Breast epithelium (tissue), 4 donors: ENCODE results near the gene WIPI1. TPM values are rescaled to one million over a fixed set of nuclear protein-coding genes. Genes with fewer than 3 reads are reported as not detected.
"Not testable (repeated sequence)": the region's sequence is repeated elsewhere in the genome, so short reads cannot be mapped to it uniquely, and the experiment has no call there.

Source experiments
- DNase-seq, 2 donors: peaks; one replicate each; pipeline ENCODE4 v3.0.0-alpha.2; 2019; ENCODE audit warnings: low spot score in 2 of 2
- H3K27ac ChIP-seq, 2 donors: fragments of 200-600 bp; sonication (generic) in 1 of 2; one replicate each; pipeline ENCODE4 v1.5.1; 2016 to 2019; ENCODE audit warnings: mild to moderate bottlenecking in 1 of 2
- H3K27me3 ChIP-seq, 2 donors: fragments of 200-600 bp; sonication (generic) in 1 of 2; one replicate each; pipeline versions ENCODE4 v1.5.1 to v1.6.0; 2017 to 2019; ENCODE audit warnings: control low read depth in 1 of 2, mild to moderate bottlenecking in 1 of 2
- H3K36me3 ChIP-seq: fragments of 200-600 bp; one replicate; pipeline ENCODE4 v1.5.1; 2019
- H3K4me1 ChIP-seq, 2 donors: fragments of 200-600 bp; sonication (generic); one replicate each; pipeline ENCODE4 v1.5.1; 2016 to 2019; ENCODE audit warnings: control low read depth in 1 of 2
- H3K4me3 ChIP-seq, 3 donors: fragments of 200-600 bp; sonication (generic); 1 replicate in 2 of 3; 2 replicates in 1 of 3; pipeline ENCODE4 v1.5.1; 2016 to 2019; ENCODE audit warnings: mild to moderate bottlenecking in 3 of 3, moderate library complexity in 2 of 3
- H3K9me3 ChIP-seq, 2 donors: fragments of 200-600 bp; sonication (generic) in 1 of 2; one replicate each; pipeline ENCODE4 v1.5.1; 2016 to 2019; ENCODE audit warnings: control low read depth in 1 of 2
- POLR2A ChIP-seq: fragments of 450-650 bp; IDR thresholded peaks from one replicate; pipeline ENCODE4 v1.6.1; 2016; ENCODE audit warnings: antibody characterized with exemption, mild to moderate bottlenecking, moderate library complexity
- POLR2AphosphoS5 ChIP-seq, 3 donors: sonication (generic); formaldehyde crosslinking; IDR thresholded peaks; one replicate each; pipeline ENCODE4 v1.6.1; 2017; ENCODE audit warnings: antibody characterized with exemption in 3 of 3
- intact Hi-C: fragments of 100-400 bp; cut with DNase I; formaldehyde crosslinking; loops from one replicate; pipeline ENCODE4 v1.15.1; 2023; ENCODE audit warnings: low total_unique reads
- total RNA-seq, 3 donors: library from RNA; depleted of rRNA; stranded (reverse); fragments of >200 nt; gene quantifications; one replicate each; pipeline ENCODE4 v1.1.0, GENCODE V29; 2016
- TF ChIP-seq, protein P1 (sequence below), 3 donors: fragments of 450-650 bp; IDR thresholded peaks; one replicate each; pipeline ENCODE4 v1.5.1; 2016 to 2017; ENCODE audit warnings: antibody characterized with exemption in 3 of 3, mild to moderate bottlenecking in 3 of 3, moderate library complexity in 3 of 3

WIPI1 gene
- total RNA-seq, 3 donors from 2014 or later: 65.1 to 83.6 (median 70.9) TPM

DNA sequence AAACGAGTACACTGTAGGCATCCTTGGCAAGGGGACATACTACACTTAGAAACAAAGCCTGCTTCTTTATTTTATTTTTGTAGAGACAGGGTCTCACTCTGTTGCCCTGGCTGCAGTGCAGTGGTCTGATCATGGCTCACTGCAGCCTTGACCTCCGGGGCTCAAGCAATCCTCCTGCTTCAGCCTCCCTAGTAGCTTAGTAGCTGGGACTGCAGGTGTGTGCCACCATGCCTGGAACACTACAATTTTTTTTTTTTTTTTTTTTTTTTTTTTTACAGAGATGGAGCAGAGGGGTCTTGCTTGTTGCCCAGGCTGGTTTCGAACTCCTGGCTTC is 78.2 kb downstream of the WIPI1 start:
- TF ChIP-seq, protein P1, sequence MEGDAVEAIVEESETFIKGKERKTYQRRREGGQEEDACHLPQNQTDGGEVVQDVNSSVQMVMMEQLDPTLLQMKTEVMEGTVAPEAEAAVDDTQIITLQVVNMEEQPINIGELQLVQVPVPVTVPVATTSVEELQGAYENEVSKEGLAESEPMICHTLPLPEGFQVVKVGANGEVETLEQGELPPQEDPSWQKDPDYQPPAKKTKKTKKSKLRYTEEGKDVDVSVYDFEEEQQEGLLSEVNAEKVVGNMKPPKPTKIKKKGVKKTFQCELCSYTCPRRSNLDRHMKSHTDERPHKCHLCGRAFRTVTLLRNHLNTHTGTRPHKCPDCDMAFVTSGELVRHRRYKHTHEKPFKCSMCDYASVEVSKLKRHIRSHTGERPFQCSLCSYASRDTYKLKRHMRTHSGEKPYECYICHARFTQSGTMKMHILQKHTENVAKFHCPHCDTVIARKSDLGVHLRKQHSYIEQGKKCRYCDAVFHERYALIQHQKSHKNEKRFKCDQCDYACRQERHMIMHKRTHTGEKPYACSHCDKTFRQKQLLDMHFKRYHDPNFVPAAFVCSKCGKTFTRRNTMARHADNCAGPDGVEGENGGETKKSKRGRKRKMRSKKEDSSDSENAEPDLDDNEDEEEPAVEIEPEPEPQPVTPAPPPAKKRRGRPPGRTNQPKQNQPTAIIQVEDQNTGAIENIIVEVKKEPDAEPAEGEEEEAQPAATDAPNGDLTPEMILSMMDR (IDR thresholded peaks at IDR 0.05): no peak
- no peak for TF ChIP-seq POLR2AphosphoS5 (IDR thresholded peaks at IDR 0.05)
- no peak for TF ChIP-seq POLR2A
- Histone ChIP-seq H3K4me3 (no peak overlapping the region), H3K27ac (peak overlapping the region; percentile 98 to 99), H3K36me3 (no peaks in the 10 kb centered on the region), H3K27me3 (no peaks in the 10 kb centered on the region), H3K9me3 (no peaks in the 10 kb centered on the region), H3K4me1 (peaks cover 3 to 22% of the 10 kb centered on the region in 2 donors)
- no peak for DNase-seq
- intact Hi-C loops: no loop called here

DNA sequence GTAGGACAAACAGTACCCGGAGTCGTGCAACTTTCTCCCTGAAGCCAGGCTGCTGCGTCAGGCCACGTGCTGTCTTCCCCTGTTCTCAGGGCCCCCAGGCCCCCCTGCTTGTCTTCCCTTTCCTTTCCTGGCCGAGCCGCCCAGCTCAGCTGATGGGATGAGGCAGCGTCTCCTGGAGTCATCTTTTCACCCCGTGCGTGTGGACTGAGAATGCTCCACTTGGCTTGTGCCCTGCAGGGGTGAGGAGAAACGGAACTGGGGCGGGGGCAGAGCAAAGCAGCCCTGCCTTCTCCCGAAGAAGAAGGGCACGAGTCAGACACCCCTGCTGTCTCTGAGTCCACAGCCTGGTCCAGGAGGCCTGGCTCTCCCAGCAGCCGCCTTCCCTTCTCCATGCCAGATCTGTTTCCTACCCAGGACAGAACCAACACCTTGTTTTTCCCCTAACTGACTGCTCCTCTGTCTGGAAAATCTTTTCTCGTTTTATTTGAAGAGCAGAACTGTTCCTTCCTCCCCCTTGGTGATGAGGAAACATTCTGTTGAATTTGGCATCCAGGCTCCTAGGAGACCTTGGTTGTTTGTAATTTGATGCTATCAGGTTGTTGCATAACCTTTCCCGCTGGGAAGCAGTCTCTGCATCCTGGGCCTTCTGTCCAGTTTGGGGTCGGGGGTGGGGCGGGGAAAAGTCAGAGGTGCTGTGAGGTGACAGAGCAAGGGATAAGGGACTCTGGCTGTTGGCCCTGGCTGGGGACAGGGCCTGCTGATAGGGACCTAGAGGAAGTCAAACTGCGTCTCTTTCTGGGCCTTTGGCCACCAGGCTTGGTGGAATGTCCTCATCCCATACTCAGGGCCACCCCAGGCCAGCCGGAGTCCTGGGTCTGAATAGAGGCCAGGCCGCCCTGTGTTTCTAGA is 78.8 kb downstream of the WIPI1 start:
- TF ChIP-seq POLR2A: peak; percentile 46
- TF ChIP-seq POLR2AphosphoS5 (IDR thresholded peaks at IDR 0.05): peak; percentile 85 to 99 (median 91)
- TF ChIP-seq, protein P1 (IDR thresholded peaks at IDR 0.05): peak in 1 of 3 donors; percentile 14
- no peaks in the 10 kb centered on the region for H3K36me3 ChIP-seq
- no peaks in the 10 kb centered on the region for H3K9me3 ChIP-seq
- H3K27me3 ChIP-seq: no peaks in the 10 kb centered on the region
- peaks cover 3 to 15% of the 10 kb centered on the region in 2 donors for H3K4me1 ChIP-seq
- intact Hi-C loops: no loop called here
- peak overlapping the region in 2 of 3 donors; percentile 16 to 53 for H3K4me3 ChIP-seq
- H3K27ac ChIP-seq: peak overlapping the region; percentile 98 to 99
- peak; percentile 87 to 92 for DNase-seq

DNA sequence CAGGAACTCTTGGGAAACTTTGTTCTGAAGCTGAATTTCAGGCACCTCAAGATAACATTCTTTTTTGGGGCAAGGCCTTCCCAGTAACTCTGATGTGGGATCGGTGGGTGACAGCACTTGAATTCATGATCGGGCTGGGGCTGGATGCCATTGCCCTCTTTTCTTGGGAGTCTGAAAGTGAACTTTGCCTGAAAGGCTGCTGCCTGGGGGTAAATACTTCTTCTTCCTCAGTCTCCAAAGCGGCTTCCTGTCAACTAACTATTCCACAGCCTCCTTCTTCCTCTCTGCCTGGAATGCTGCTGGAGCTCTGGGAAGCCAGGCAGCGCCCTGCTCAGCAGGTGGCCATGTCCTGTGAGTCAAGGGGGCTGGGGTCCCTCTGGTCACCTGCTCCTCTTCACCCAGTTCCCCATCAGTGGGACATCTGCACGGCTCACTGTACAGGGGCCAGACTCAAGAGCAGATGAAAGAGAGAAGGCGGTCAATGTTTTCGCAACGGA is 79.5 kb downstream of the WIPI1 start:
- intact Hi-C loops: no loop called here
- peak overlapping the region in 2 of 3 donors; percentile 16 to 53 for H3K4me3 ChIP-seq
- peak overlapping the region; percentile 98 to 99 for H3K27ac ChIP-seq
- H3K27me3 ChIP-seq: no peaks in the 10 kb centered on the region
- TF ChIP-seq POLR2AphosphoS5 (IDR thresholded peaks at IDR 0.05) (no peak), POLR2A (no peak)
- TF ChIP-seq, protein P1 (IDR thresholded peaks at IDR 0.05): no peak
- no peaks in the 10 kb centered on the region for H3K9me3 ChIP-seq
- H3K4me1 ChIP-seq: peaks cover 3 to 15% of the 10 kb centered on the region in 2 donors
- H3K36me3 ChIP-seq: no peaks in the 10 kb centered on the region
- no peak for DNase-seq

DNA sequence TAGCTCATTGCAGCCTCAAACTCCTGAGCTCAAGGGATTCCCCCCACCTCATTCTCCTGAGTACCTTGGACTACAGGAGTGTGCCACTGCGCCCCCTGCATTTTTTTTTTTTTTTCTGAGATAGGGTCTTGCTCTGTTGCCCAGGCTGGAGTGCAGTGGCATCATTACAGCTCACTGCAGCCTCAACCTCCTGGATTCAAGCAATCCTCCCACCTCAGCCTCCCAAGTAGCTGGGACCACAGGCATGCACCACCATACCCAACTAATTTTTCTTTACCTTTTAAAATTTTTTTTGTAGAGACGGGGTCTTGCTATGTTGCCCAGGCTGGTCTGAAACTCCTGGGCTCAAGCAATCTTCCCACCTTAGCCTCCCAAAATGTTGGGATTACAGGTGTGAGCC is 81.1 kb downstream of the WIPI1 start:
- peaks cover 3 to 15% of the 10 kb centered on the region in 2 donors for H3K4me1 ChIP-seq
- DNase-seq, intact Hi-C loops, H3K27ac ChIP-seq, H3K9me3 ChIP-seq, H3K27me3 ChIP-seq, H3K36me3 ChIP-seq, H3K4me3 ChIP-seq: not testable (repeated sequence)

DNA sequence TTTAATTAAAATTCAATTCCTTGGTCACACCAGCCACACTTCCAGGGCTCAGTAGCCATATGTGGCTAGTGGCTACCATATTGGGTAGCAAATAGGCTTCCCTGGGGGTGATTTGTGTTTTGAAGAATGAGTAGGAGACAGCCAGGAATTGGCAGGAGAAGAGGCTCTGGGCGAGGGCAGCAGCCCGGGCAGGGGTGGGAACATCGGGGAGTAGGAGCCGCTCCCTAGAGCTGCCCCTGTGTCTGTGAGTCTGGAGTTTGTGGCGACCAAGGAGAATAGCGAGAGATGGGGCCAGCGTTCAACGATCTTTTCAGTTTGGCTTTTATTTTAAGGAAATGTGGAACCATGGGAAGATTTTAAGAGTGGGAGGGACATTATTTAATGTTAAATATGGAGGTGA is 81.7 kb downstream of the WIPI1 start:
- no peaks in the 10 kb centered on the region for H3K36me3 ChIP-seq
- H3K27ac ChIP-seq: no peak overlapping the region
- TF ChIP-seq POLR2A (no peak), POLR2AphosphoS5 (IDR thresholded peaks at IDR 0.05) (no peak)
- TF ChIP-seq, protein P1 (IDR thresholded peaks at IDR 0.05): no peak
- DNase-seq: no peak
- H3K4me1 ChIP-seq: peaks cover 3 to 15% of the 10 kb centered on the region in 2 donors
- no peak overlapping the region for H3K4me3 ChIP-seq
- intact Hi-C loops: no loop called here
- H3K9me3 ChIP-seq: no peaks in the 10 kb centered on the region
- no peaks in the 10 kb centered on the region for H3K27me3 ChIP-seq

Other genes with a start within 250 kb of the WIPI1 start
- 10 to 100 TPM; 36.7 to 94.9 (median 48.3) TPM for gene AMZ2, start 209.5 kb downstream of the WIPI1 start, total RNA-seq
- 1 to 10 TPM in 2 of 3 donors, under 1 TPM in 1; 0.64 to 4.1 (median 2.3) TPM for gene SLC16A6, start 166.4 kb downstream of the WIPI1 start, total RNA-seq
- gene ARSG, start 166.0 kb downstream of the WIPI1 start, total RNA-seq: 10 to 100 TPM in 1 of 3 donors, 1 to 10 TPM in 2; 9.3 to 14.8 (median 9.5) TPM
- 100 to 1,000 TPM; 331 to 432 (median 409) TPM for gene PRKAR1A, start 54.9 kb upstream of the WIPI1 start, total RNA-seq
- 10 to 100 TPM in 2 of 3 donors, 1 to 10 TPM in 1; 6.2 to 28.8 (median 11.3) TPM for gene FAM20A, start 143.9 kb upstream of the WIPI1 start, total RNA-seq